ENCODE measurements around the gene KLHL22. TPM values are rescaled to one million over a fixed set of nuclear protein-coding genes. Genes with fewer than 3 reads are reported as not detected.

Gene KLHL22
- total and polyA plus RNA-seq, 4 donors: 2.0 to 20.3 (median 8.7) TPM

GRCh38 chr22:20526628-20527355 is 31.2 kb upstream of the KLHL22 start:
- Histone ChIP-seq H3K4me1 (ENCODE audit: control insufficient read depth in 4 of 4, insufficient read depth in 4 of 4, low read length in 3 of 4) (peaks cover 0 to 9% (median under 1%) of the 10 kb centered on the region in 4 donors), H3K27me3 (ENCODE audit: control insufficient read depth in 4 of 4, insufficient read depth in 4 of 4, low read length in 3 of 4) (no peaks in the 10 kb centered on the region), H3K4me3 (ENCODE audit: low read depth in 1 of 3, low read length in 3 of 3) (no peak overlapping the region), H3K9me3 (ENCODE audit: control insufficient read depth in 4 of 4, low read length in 3 of 4) (no peaks in the 10 kb centered on the region), H3K9ac (ENCODE audit: low read depth in 1 of 2, low read length in 2 of 2) (no peak overlapping the region), H3K36me3 (ENCODE audit: control insufficient read depth in 4 of 4, insufficient read depth in 3 of 4, low read depth in 1 of 4, low read length in 3 of 4) (peaks cover 0 to 8% (median 3%) of the 10 kb centered on the region in 4 donors), H3K27ac (ENCODE audit: low read depth in 1 of 2, low read length in 2 of 2) (no peak overlapping the region)
- no peak for DNase-seq (ENCODE audit: low spot score)
- TF ChIP-seq CTCF (IDR thresholded peaks at IDR 0.05; ENCODE audit: low read depth, low read length, missing input control): no peak
- TF ChIP-seq FOXA2 (IDR thresholded peaks at IDR 0.05): no peak
- 85% methylated on average over 6 of the region's 6 CpGs for WGBS

GRCh38 chr22:20526305-20526627 is 30.7 kb upstream of the KLHL22 start:
- no peaks in the 10 kb centered on the region for H3K27me3 ChIP-seq (ENCODE audit: control insufficient read depth in 4 of 4, insufficient read depth in 4 of 4, low read length in 3 of 4)
- H3K36me3 ChIP-seq (ENCODE audit: control insufficient read depth in 4 of 4, insufficient read depth in 3 of 4, low read depth in 1 of 4, low read length in 3 of 4): peaks cover 0 to 8% (median 3%) of the 10 kb centered on the region in 4 donors
- no peak for TF ChIP-seq TAF1 (conservative IDR thresholded peaks at IDR 0.05)
- TF ChIP-seq GABPA (IDR thresholded peaks at IDR 0.05 in 1 of 2, conservative IDR thresholded peaks at IDR 0.05 in 1 of 2): no peak
- TF ChIP-seq HNF4A (conservative IDR thresholded peaks at IDR 0.05): no peak
- TF ChIP-seq FOXA2 (IDR thresholded peaks at IDR 0.05): no peak
- no peak for TF ChIP-seq YY1 (IDR thresholded peaks at IDR 0.05)
- no peak for TF ChIP-seq FOXA1 (IDR thresholded peaks at IDR 0.05)
- no peak for TF ChIP-seq SP1 (IDR thresholded peaks at IDR 0.05)
- TF ChIP-seq MAX (IDR thresholded peaks at IDR 0.05): no peak
- TF ChIP-seq HNF4G (IDR thresholded peaks at IDR 0.05): no peak
- no peak for TF ChIP-seq ZBTB33 (IDR thresholded peaks at IDR 0.05)
- no peak for TF ChIP-seq JUND (IDR thresholded peaks at IDR 0.05)
- no peak for TF ChIP-seq RXRA (IDR thresholded peaks at IDR 0.05)
- no peak for TF ChIP-seq EGR1 (IDR thresholded peaks at IDR 0.05; ENCODE audit: low read depth in 2 of 2)
- H3K4me1 ChIP-seq (ENCODE audit: control insufficient read depth in 4 of 4, insufficient read depth in 4 of 4, low read length in 3 of 4): peaks cover 0 to 6% (median under 1%) of the 10 kb centered on the region in 4 donors
- no peak overlapping the region for H3K4me3 ChIP-seq (ENCODE audit: low read depth in 1 of 3, low read length in 3 of 3)
- no peak overlapping the region for H3K9ac ChIP-seq (ENCODE audit: low read depth in 1 of 2, low read length in 2 of 2)
- DNase-seq (ENCODE audit: low spot score): no peak
- H3K9me3 ChIP-seq (ENCODE audit: control insufficient read depth in 4 of 4, low read length in 3 of 4): no peaks in the 10 kb centered on the region
- 85% methylated on average over 4 of the region's 4 CpGs for WGBS
- no peak overlapping the region for H3K27ac ChIP-seq (ENCODE audit: low read depth in 1 of 2, low read length in 2 of 2)

GRCh38 chr22:20525048-20525447 is 29.5 kb upstream of the KLHL22 start:
- Histone ChIP-seq H3K27ac (ENCODE audit: low read depth in 1 of 2, low read length in 2 of 2) (no peak overlapping the region), H3K36me3 (ENCODE audit: control insufficient read depth in 4 of 4, insufficient read depth in 3 of 4, low read depth in 1 of 4, low read length in 3 of 4) (peaks cover 0 to 12% (median 7%) of the 10 kb centered on the region in 4 donors), H3K4me1 (ENCODE audit: control insufficient read depth in 4 of 4, insufficient read depth in 4 of 4, low read length in 3 of 4) (peaks cover 0 to 6% (median under 1%) of the 10 kb centered on the region in 4 donors), H3K27me3 (ENCODE audit: control insufficient read depth in 4 of 4, insufficient read depth in 4 of 4, low read length in 3 of 4) (no peaks in the 10 kb centered on the region), H3K4me3 (ENCODE audit: low read depth in 1 of 3, low read length in 3 of 3) (no peak overlapping the region), H3K9me3 (ENCODE audit: control insufficient read depth in 4 of 4, low read length in 3 of 4) (no peaks in the 10 kb centered on the region), H3K9ac (ENCODE audit: low read depth in 1 of 2, low read length in 2 of 2) (no peak overlapping the region)
- 98% methylated on average over 7 of the region's 7 CpGs for WGBS
- no peak for DNase-seq (ENCODE audit: low spot score)
- TF ChIP-seq ATF3 (IDR thresholded peaks at IDR 0.05) (no peak), MAX (IDR thresholded peaks at IDR 0.05) (no peak), YY1 (IDR thresholded peaks at IDR 0.05) (no peak), RAD21 (IDR thresholded peaks at IDR 0.05) (no peak), SP1 (IDR thresholded peaks at IDR 0.05) (no peak), HNF4G (IDR thresholded peaks at IDR 0.05) (no peak), REST (IDR thresholded peaks at IDR 0.05) (no peak), RXRA (IDR thresholded peaks at IDR 0.05) (no peak), FOXA2 (IDR thresholded peaks at IDR 0.05) (no peak), GABPA (IDR thresholded peaks at IDR 0.05 in 1 of 2, conservative IDR thresholded peaks at IDR 0.05 in 1 of 2) (no peak), TAF1 (conservative IDR thresholded peaks at IDR 0.05) (no peak), JUND (IDR thresholded peaks at IDR 0.05) (no peak), EGR1 (IDR thresholded peaks at IDR 0.05; ENCODE audit: low read depth in 2 of 2) (no peak)

Data from liver (tissue), 9 donors.